SK-N-MC (cell line): ENCODE data around the gene SH2D3A.

Experiments used
- DNase-seq: peaks from one replicate; pipeline ENCODE4 v3.0.0-alpha.2; 2011; ENCODE audit warnings: low read depth, low spot score
- H3K27ac ChIP-seq: fragments of 200-600 bp; sonication (generic); 2 replicates; pipeline ENCODE4 v1.5.1; 2016; ENCODE audit warnings: mixed run types
- H3K36me3 ChIP-seq: fragments of 200-600 bp; sonication (generic); 2 replicates; pipeline ENCODE4 v1.6.1; 2017; ENCODE audit warnings: antibody characterized with exemption, low read length, mixed read lengths; ENCODE audit not compliant: insufficient read depth
- H3K4me3 ChIP-seq: fragments of 200-600 bp; sonication (generic); 2 replicates; pipeline ENCODE4 v1.5.1; 2016
- H3K9ac ChIP-seq: fragments of 200-600 bp; sonication (generic); 2 replicates; pipeline ENCODE4 v1.8.0; 2017; ENCODE audit warnings: mixed run types, mixed read lengths; ENCODE audit not compliant: insufficient read length
- H3K9me3 ChIP-seq: fragments of 200-600 bp; sonication (generic); 2 replicates; pipeline ENCODE4 v1.6.1; 2017; ENCODE audit warnings: low read depth, mild to moderate bottlenecking, antibody characterized with exemption, low read length, moderate library complexity, mixed read lengths
- EZH2 ChIP-seq: fragments of 200-600 bp; sonication (generic); IDR thresholded peaks from one replicate; pipeline ENCODE4 v1.6.1; 2017; ENCODE audit warnings: antibody characterized with exemption
- FOXP2 ChIP-seq: optimal IDR thresholded peaks from 2 replicates; pipeline ENCODE3; 2011; ENCODE audit warnings: mild to moderate bottlenecking, moderate library complexity; ENCODE audit not compliant: insufficient read depth; ENCODE audit errors: extremely low read length, control extremely low read depth
- POLR2AphosphoS5 ChIP-seq: IDR thresholded peaks from 2 replicates; pipeline ENCODE4 v1.6.1; 2012; ENCODE audit warnings: mild to moderate bottlenecking, low read depth, low read length, borderline replicate concordance

The SH2D3A gene

GRCh38 chr19:6740589-6741343 lies 26.5 kb downstream of the SH2D3A start:
- Histone ChIP-seq H3K27ac (no peak overlapping the region), H3K4me3 (peak overlapping the region; percentile 91), H3K9ac (peak overlapping the region; percentile 78), H3K9me3 (no peaks in the 10 kb centered on the region), H3K36me3 (peaks cover 24% of the 10 kb centered on the region)
- no peak for DNase-seq
- TF ChIP-seq EZH2 (no peak), POLR2AphosphoS5 (no peak), FOXP2 (no peak)

- TF ChIP-seq EZH2 (no peak), POLR2AphosphoS5 (no peak), FOXP2 (no peak)
- DNase-seq = no peak
- peaks cover 19% of the 10 kb centered on the region; the same call in 1 of the 2 replicates for H3K36me3 ChIP-seq
- no peaks in the 10 kb centered on the region for H3K9me3 ChIP-seq
- peak overlapping the region; percentile 91 for H3K4me3 ChIP-seq
- peak overlapping the region; percentile 78 for H3K9ac ChIP-seq
- no peak overlapping the region for H3K27ac ChIP-seq
These were observed 27.2 kb downstream of the SH2D3A start for GRCh38 chr19:6739883-6740588.

DNA sequence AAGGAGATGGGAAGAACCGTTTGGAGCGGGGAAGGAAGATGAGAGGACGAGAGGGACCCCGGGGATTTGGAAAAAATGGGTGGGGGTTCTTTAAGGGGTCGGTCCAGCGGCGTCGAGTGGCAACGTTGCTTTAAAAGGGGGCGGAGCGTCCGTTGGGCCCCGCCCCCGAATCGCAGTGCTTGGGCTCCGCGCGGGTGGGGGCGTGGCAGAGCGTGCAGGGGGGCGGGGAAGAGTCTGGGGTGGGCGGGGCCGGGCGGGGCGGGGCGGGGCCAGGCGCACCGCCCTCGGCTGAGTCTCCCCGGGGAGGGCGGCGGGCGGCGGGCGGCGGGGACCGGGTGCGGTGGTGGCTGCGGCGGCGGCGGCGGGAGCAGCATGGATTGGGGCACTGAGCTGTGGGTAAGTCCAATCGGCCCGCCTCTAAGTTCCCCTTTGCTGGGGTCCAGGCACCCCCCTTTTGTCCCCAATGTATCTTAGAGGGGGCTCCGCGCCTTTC lies 27.8 kb downstream of the SH2D3A start, which contains the start of gene TRIP10:
TSS of gene TRIP10 (plus strand) at position 291 of the 493 bp plus-strand sequence. CDS start at position 373, 82 bp downstream.
- H3K9ac ChIP-seq = peak within 1 kb of the TSS; percentile 78
- peaks cover 13% of the 10 kb centered on the region; the same call in 1 of the 2 replicates for H3K36me3 ChIP-seq
- no peak for TF ChIP-seq EZH2
- TF ChIP-seq FOXP2 = no peak
- TF ChIP-seq POLR2AphosphoS5 = no peak
- H3K4me3 ChIP-seq = peak within 1 kb of the TSS; percentile 91
- H3K9me3 ChIP-seq = no peaks in the 10 kb centered on the region
- DNase-seq = no peak
- H3K27ac ChIP-seq = peak within 1 kb of the TSS; percentile 92

DNA sequence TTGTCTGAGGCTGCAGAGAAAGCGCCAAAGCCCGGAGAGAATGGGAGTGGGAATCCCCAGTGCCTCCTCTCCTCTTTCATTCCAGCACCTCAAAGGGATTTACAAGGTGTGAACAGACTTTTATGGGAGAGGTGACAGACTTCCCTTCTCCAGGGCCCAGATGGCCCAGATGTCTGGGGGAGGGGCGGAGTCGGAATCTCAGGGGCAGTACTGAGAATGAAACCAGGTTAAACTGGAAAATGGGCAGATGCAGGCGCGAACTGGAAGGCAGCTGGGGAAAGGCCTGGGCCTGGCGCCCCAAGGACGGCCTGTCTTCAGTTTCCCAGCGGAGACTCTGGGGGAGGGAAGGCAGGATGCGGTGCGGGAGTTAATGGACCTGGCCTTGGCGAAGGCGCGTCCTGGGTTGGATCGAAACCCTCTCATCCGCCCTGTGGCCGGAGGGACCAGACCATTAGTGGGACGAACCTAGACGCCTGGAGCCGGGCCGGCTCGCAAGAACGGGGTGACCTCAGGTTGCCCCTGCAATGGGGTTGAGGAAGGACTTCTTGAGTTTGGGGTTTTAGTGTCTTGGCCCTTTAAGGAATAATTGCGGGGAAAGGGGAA lies 28.3 kb downstream of the SH2D3A start:
- Histone ChIP-seq H3K9ac (no peak overlapping the region), H3K4me3 (peak overlapping the region; percentile 64), H3K27ac (peak overlapping the region; percentile 92), H3K9me3 (no peaks in the 10 kb centered on the region), H3K36me3 (peaks cover 10% of the 10 kb centered on the region; the same call in 1 of the 2 replicates)
- no peak for DNase-seq
- no peak for TF ChIP-seq EZH2

GRCh38 chr19:6737873-6738786 lies 29.1 kb downstream of the SH2D3A start:
- no peaks in the 10 kb centered on the region for H3K9me3 ChIP-seq
- peak overlapping the region; percentile 64 for H3K4me3 ChIP-seq
- TF ChIP-seq EZH2 (no peak), POLR2AphosphoS5 (no peak), FOXP2 (peak; percentile 26)
- H3K9ac ChIP-seq = no peak overlapping the region
- peak; percentile 75 for DNase-seq
- H3K36me3 ChIP-seq = peaks cover 4% of the 10 kb centered on the region; the same call in 1 of the 2 replicates
- H3K27ac ChIP-seq = peak overlapping the region; percentile 92

- peak within 1 kb of the TSS; percentile 90 for H3K9ac ChIP-seq
- H3K36me3 ChIP-seq = no peaks in the 10 kb centered on the region
- H3K4me3 ChIP-seq = peak within 1 kb of the TSS; percentile 85
- peak; percentile 100 for DNase-seq
- H3K27ac ChIP-seq = peak within 1 kb of the TSS; percentile 92
- no peaks in the 10 kb centered on the region for H3K9me3 ChIP-seq
- TF ChIP-seq EZH2 (no peak), POLR2AphosphoS5 (peak; percentile 62; the same call in 1 of the 2 replicates), FOXP2 (no peak)
These were observed 29.9 kb downstream of the SH2D3A start, which contains the start of gene GPR108 for GRCh38 chr19:6737284-6737872. GPR108 (minus strand) TSS chr19:6737580; CDS start chr19:6737576, 4 bp downstream.

GRCh38 chr19:6736917-6737283 lies 30.3 kb downstream of the SH2D3A start:
- H3K9me3 ChIP-seq = no peaks in the 10 kb centered on the region
- H3K36me3 ChIP-seq = no peaks in the 10 kb centered on the region
- H3K4me3 ChIP-seq = peak overlapping the region; percentile 85
- no peak for TF ChIP-seq EZH2
- TF ChIP-seq POLR2AphosphoS5 = no peak
- H3K27ac ChIP-seq = no peak overlapping the region
- no peak for DNase-seq
- peak overlapping the region; percentile 90 for H3K9ac ChIP-seq
